ENCODE results near the gene BUB3.

The BUB3 gene

GRCh38 chr10:123154092-123154710 lies at the start of gene BUB3:
Gene BUB3 (plus strand): TSS chr10:123154402. CDS start chr10:123154918, 516 bp downstream.
- peak; percentile 100 for DNase-seq

GRCh38 chr10:123109466-123109865 lies 44.7 kb upstream of the BUB3 start:
- DNase-seq: no peak

- no peak for DNase-seq
These were observed 36.4 kb upstream of the BUB3 start for GRCh38 chr10:123117644-123118417.

GRCh38 chr10:123119081-123119480 lies 35.1 kb upstream of the BUB3 start:
- no peak for DNase-seq

GRCh38 chr10:123126246-123126645 lies 28.0 kb upstream of the BUB3 start:
- no peak for DNase-seq

GRCh38 chr10:123129618-123130271 lies 24.5 kb upstream of the BUB3 start:
- DNase-seq: no peak

- peak; percentile 93 for DNase-seq
These were observed 21.4 kb upstream of the BUB3 start for GRCh38 chr10:123132576-123133477.

- no peak for DNase-seq
These were observed 20.5 kb upstream of the BUB3 start for GRCh38 chr10:123133541-123134342.

- DNase-seq: no peak
These were observed 19.8 kb upstream of the BUB3 start for GRCh38 chr10:123134343-123134914.

GRCh38 chr10:123134915-123135414 lies 19.2 kb upstream of the BUB3 start:
- DNase-seq: no peak

- no peak for DNase-seq
These were observed 18.6 kb upstream of the BUB3 start, which contains the start of gene HMX3 for GRCh38 chr10:123135415-123136141. Gene HMX3 (plus strand): TSS chr10:123135970. CDS start chr10:123136051, 81 bp downstream.

GRCh38 chr10:123136221-123136805 lies 17.9 kb upstream of the BUB3 start:
- no peak for DNase-seq

GRCh38 chr10:123136806-123137642 lies 17.2 kb upstream of the BUB3 start:
- peak; percentile 58 for DNase-seq

GRCh38 chr10:123139165-123139520 lies 15.1 kb upstream of the BUB3 start:
- no peak for DNase-seq

- DNase-seq: peak; percentile 63
These were observed 14.6 kb upstream of the BUB3 start for GRCh38 chr10:123139521-123140163.

- DNase-seq: no peak
These were observed 13.8 kb upstream of the BUB3 start for GRCh38 chr10:123140164-123140982.

GRCh38 chr10:123140983-123141390 lies 13.2 kb upstream of the BUB3 start:
- DNase-seq: no peak
